CD14-positive monocyte (primary cell): ENCODE data around the gene LZTR1. TPM values are rescaled to one million over a fixed set of nuclear protein-coding genes. Genes with fewer than 3 reads are reported as not detected.

Experiments used
- DNase-seq, 3 donors: peaks; one replicate each; pipeline ENCODE4 v3.0.0-alpha.2; 2011 to 2022
- H2AFZ ChIP-seq: 2 replicates; pipeline ENCODE4 v1.6.0; 2012; ENCODE audit warnings: mild to moderate bottlenecking, low read depth, low read length, inconsistent platforms; ENCODE audit not compliant: insufficient read depth, poor library complexity, severe bottlenecking
- H3K27ac ChIP-seq, 2 donors: 1 replicate in 1 of 2; 2 replicates in 1 of 2; pipeline ENCODE4 v1.5.1; 2012 to 2013; ENCODE audit warnings: low read length in 2 of 2, control low read depth in 1 of 2, inconsistent platforms in 1 of 2, low read depth in 1 of 2, mild to moderate bottlenecking in 1 of 2
- H3K27me3 ChIP-seq, 2 donors: one replicate each; pipeline versions ENCODE4 v1.6.0 to v1.6.1; 2011 to 2013; ENCODE audit warnings: low read length in 2 of 2; ENCODE audit not compliant: control insufficient read depth in 2 of 2, insufficient read depth in 2 of 2
- H3K36me3 ChIP-seq, 2 donors: replicated peaks in 1 of 2; 1 replicate in 1 of 2; 2 replicates in 1 of 2; pipeline versions ENCODE4 v1.5.1 to v1.6.1; 2012 to 2013; ENCODE audit warnings: low read length in 2 of 2, control low read depth in 1 of 2, inconsistent platforms in 1 of 2, mild to moderate bottlenecking in 1 of 2; ENCODE audit not compliant: insufficient read depth in 2 of 2, control insufficient read depth in 1 of 2
- H3K4me1 ChIP-seq, 2 donors: 1 replicate in 1 of 2; 2 replicates in 1 of 2; pipeline versions ENCODE4 v1.5.1 to v1.6.1; 2012 to 2013; ENCODE audit warnings: low read length in 2 of 2, control low read depth in 1 of 2, inconsistent platforms in 1 of 2, mild to moderate bottlenecking in 1 of 2, moderate library complexity in 1 of 2; ENCODE audit not compliant: insufficient read depth in 2 of 2, control insufficient read depth in 1 of 2
- H3K4me2 ChIP-seq: replicated peaks from 2 replicates; pipeline ENCODE3; 2012; ENCODE audit warnings: low read length, moderate library complexity, mild to moderate bottlenecking; ENCODE audit not compliant: poor library complexity, severe bottlenecking; ENCODE audit errors: extremely low read depth
- H3K4me3 ChIP-seq, 3 experiments: fragments of 200-600 bp in 1 of 3; sonication (generic) in 1 of 3; replicated peaks in 1 of 3; 1 replicate in 2 of 3; 2 replicates in 1 of 3; pipeline ENCODE4 v1.5.1; 2011 to 2013; ENCODE audit warnings: low read length in 3 of 3, mild to moderate bottlenecking in 3 of 3, control low read depth in 2 of 3, low read depth in 2 of 3, inconsistent platforms in 1 of 3, moderate library complexity in 1 of 3
- H3K79me2 ChIP-seq: 2 replicates; pipeline ENCODE4 v1.6.0; 2012; ENCODE audit warnings: mild to moderate bottlenecking, control low read depth, inconsistent platforms, low read length, moderate library complexity; ENCODE audit not compliant: insufficient read depth
- H3K9ac ChIP-seq: 2 replicates; pipeline ENCODE4 v1.6.0; 2017; ENCODE audit warnings: low read length, mild to moderate bottlenecking; ENCODE audit not compliant: insufficient read depth, poor library complexity, severe bottlenecking
- H3K9me3 ChIP-seq, 2 donors: replicated peaks in 1 of 2; 1 replicate in 1 of 2; 2 replicates in 1 of 2; pipeline versions ENCODE4 v1.5.1 to v1.6.1; 2012 to 2013; ENCODE audit warnings: low read length in 2 of 2, control low read depth in 1 of 2; ENCODE audit not compliant: control insufficient read depth in 1 of 2, insufficient read depth in 1 of 2
- H4K20me1 ChIP-seq: 2 replicates; pipeline ENCODE4 v1.6.0; 2012; ENCODE audit warnings: mild to moderate bottlenecking, low read length, control low read depth, moderate library complexity; ENCODE audit not compliant: insufficient read depth
- H3K27ac Mint-ChIP-seq, 7 donors: one replicate each; pipeline ENCODE4 v1.8.0; 2020; ENCODE audit warnings: mild to moderate bottlenecking in 7 of 7, mixed read lengths in 7 of 7, moderate library complexity in 6 of 7, inconsistent platforms in 2 of 7
- H3K27me3 Mint-ChIP-seq, 3 donors: one replicate each; pipeline ENCODE4 v1.8.0; 2021 to 2022; ENCODE audit warnings: low read depth in 3 of 3, mild to moderate bottlenecking in 3 of 3, mixed read lengths in 3 of 3, moderate library complexity in 3 of 3, inconsistent platforms in 1 of 3
- H3K36me3 Mint-ChIP-seq, 2 donors: one replicate each; pipeline ENCODE4 v1.8.0; 2020; ENCODE audit warnings: mixed read lengths in 2 of 2, inconsistent platforms in 1 of 2, mild to moderate bottlenecking in 1 of 2
- H3K4me1 Mint-ChIP-seq: one replicate; pipeline ENCODE4 v1.8.0; 2020; ENCODE audit warnings: mild to moderate bottlenecking, mixed read lengths
- H3K4me3 Mint-ChIP-seq, 2 donors: one replicate each; pipeline ENCODE4 v1.8.0; 2020; ENCODE audit warnings: mild to moderate bottlenecking in 2 of 2, mixed read lengths in 2 of 2, moderate library complexity in 1 of 2
- H3K9me3 Mint-ChIP-seq, 7 donors: one replicate each; pipeline ENCODE4 v1.8.0; 2020 to 2022; ENCODE audit warnings: mixed read lengths in 7 of 7, mild to moderate bottlenecking in 6 of 7, moderate library complexity in 6 of 7, inconsistent platforms in 2 of 7
- CTCF ChIP-seq: fragments of 200-600 bp; IDR thresholded peaks from one replicate; pipeline ENCODE4 v1.8.0; 2022; ENCODE audit warnings: antibody characterized with exemption, mild to moderate bottlenecking
- WGBS: methylation state at CpG from one replicate; pipeline ENCODE4 v1.1.5; 2013; ENCODE audit warnings: missing lambda C conversion rate; ENCODE audit not compliant: insufficient coverage; 5-methylcytosine and 5-hydroxymethylcytosine counted together
- intact Hi-C, 2 donors: fragments of 100-400 bp; cut with micrococcal nuclease; formaldehyde crosslinking; loops; one replicate each; pipeline versions ENCODE4 v1.15.0 to v1.15.1; 2023
- polyA plus RNA-seq, 3 donors: library from polyadenylated mRNA; depleted of rRNA in 1 of 3; unstranded in 2 of 3; stranded (reverse) in 1 of 3; fragments of 300-500 nt in 2 of 3; fragments of >200 nt in 1 of 3; fragmentation: Illumina TruSeq in 2 of 3; gene quantifications; 1 replicate in 2 of 3; 2 replicates in 1 of 3; pipeline ENCODE4 v1.2.3, GENCODE V29; 2012 to 2021

The LZTR1 gene
- polyA plus RNA-seq, 3 donors = 7.1 to 63.3 (median 11.5) TPM

- no peak overlapping the region for H2AFZ ChIP-seq
- Mint-ChIP-seq H3K27me3 (peaks cover 8 to 11% (median 10%) of the 10 kb centered on the region in 3 donors), H3K4me3 (no peak overlapping the region), H3K4me1 (peaks cover 41% of the 10 kb centered on the region), H3K27ac (no peak overlapping the region), H3K9me3 (peaks cover 10 to 19% (median 14%) of the 10 kb centered on the region in 7 donors), H3K36me3 (peaks cover 14 to 15% of the 10 kb centered on the region in 2 donors)
- intact Hi-C loops = no loop called here
- peaks cover 2% of the 10 kb centered on the region for H3K79me2 ChIP-seq
- DNase-seq = no peak
- peaks cover 0 to 3% of the 10 kb centered on the region in 2 donors for H3K27me3 ChIP-seq
- H3K4me1 ChIP-seq = peaks cover 41 to 50% of the 10 kb centered on the region in 2 donors
- 95% methylated on average over 14 of the region's 24 CpGs for WGBS
- H3K4me3 ChIP-seq = no peak overlapping the region
- peaks cover 9 to 10% of the 10 kb centered on the region in 2 donors for H3K9me3 ChIP-seq
- H3K27ac ChIP-seq = no peak overlapping the region
- no peaks in the 10 kb centered on the region for H3K36me3 ChIP-seq
- no peak overlapping the region for H3K9ac ChIP-seq
- no peaks in the 10 kb centered on the region for H4K20me1 ChIP-seq
- no peak overlapping the region for H3K4me2 ChIP-seq
- TF ChIP-seq CTCF = no peak
Observed at GRCh38 chr22:20976291-20976877, 5.7 kb upstream of the LZTR1 start.

- Histone ChIP-seq H3K79me2 (peaks cover 3% of the 10 kb centered on the region), H3K36me3 (no peaks in the 10 kb centered on the region), H3K27ac (no peak overlapping the region), H3K27me3 (peaks cover 0 to 3% of the 10 kb centered on the region in 2 donors), H3K9ac (no peak overlapping the region), H2AFZ (no peak overlapping the region), H3K9me3 (peaks cover 9 to 10% of the 10 kb centered on the region in 2 donors), H3K4me3 (no peak overlapping the region), H3K4me2 (no peak overlapping the region), H4K20me1 (no peaks in the 10 kb centered on the region), H3K4me1 (peaks cover 38 to 48% of the 10 kb centered on the region in 2 donors)
- Mint-ChIP-seq H3K4me3 (no peak overlapping the region), H3K4me1 (peaks cover 37% of the 10 kb centered on the region), H3K27ac (no peak overlapping the region), H3K27me3 (peaks cover 8 to 11% (median 10%) of the 10 kb centered on the region in 3 donors), H3K36me3 (peaks cover 14 to 15% of the 10 kb centered on the region in 2 donors), H3K9me3 (peaks cover 10 to 19% (median 14%) of the 10 kb centered on the region in 7 donors)
- 90% methylated on average over 6 of the region's 11 CpGs for WGBS
- no peak for TF ChIP-seq CTCF
- intact Hi-C loops = no loop called here
- DNase-seq = no peak
Observed at GRCh38 chr22:20977019-20977418, 5.1 kb upstream of the LZTR1 start.
